Measurements from ENCODE around the gene ACOT12.
"Not testable (repeated sequence)": the region's sequence is repeated elsewhere in the genome, so short reads cannot be mapped to it uniquely, and the experiment has no call there.

ACOT12 gene

DNA sequence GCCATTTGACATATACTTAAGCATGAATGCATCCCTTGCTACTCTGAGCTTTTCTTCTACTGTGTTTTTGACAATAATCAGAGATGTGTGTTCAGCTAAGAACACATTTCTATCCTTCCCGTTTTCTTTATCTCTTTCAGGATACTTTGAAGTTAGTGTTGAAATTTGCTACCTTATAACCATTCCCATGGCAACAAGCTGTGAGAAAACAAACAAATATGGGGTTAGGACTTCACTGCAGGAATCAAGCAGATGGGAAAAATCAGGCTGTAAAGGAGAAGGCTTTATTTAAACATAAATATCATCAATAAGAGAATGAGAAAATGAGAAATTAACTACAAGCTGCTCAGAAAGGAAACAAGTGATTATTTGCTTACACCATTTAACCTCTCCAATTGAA, 57.4 kb downstream of the ACOT12 start:
- no peak for DNase-seq

DNA sequence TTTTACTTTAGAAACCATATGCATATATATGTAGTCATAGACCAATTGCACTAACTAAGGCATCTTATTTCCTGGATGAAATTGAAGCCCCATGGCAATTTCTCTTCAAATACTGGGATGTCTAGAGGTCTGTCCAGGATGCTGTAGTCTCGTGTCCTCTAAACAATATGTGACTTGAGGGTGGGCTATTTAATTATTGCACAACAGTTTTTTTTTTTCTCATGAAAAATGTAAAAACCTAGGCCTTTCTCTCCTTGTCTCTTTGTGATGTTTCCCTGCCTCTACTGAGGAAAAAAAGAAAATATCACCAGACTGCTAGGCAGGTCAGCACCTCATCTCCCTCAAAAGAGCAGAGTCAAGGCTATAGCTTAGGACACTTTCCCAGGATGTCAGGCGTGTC, 58.0 kb downstream of the ACOT12 start:
- no peak for DNase-seq

DNA sequence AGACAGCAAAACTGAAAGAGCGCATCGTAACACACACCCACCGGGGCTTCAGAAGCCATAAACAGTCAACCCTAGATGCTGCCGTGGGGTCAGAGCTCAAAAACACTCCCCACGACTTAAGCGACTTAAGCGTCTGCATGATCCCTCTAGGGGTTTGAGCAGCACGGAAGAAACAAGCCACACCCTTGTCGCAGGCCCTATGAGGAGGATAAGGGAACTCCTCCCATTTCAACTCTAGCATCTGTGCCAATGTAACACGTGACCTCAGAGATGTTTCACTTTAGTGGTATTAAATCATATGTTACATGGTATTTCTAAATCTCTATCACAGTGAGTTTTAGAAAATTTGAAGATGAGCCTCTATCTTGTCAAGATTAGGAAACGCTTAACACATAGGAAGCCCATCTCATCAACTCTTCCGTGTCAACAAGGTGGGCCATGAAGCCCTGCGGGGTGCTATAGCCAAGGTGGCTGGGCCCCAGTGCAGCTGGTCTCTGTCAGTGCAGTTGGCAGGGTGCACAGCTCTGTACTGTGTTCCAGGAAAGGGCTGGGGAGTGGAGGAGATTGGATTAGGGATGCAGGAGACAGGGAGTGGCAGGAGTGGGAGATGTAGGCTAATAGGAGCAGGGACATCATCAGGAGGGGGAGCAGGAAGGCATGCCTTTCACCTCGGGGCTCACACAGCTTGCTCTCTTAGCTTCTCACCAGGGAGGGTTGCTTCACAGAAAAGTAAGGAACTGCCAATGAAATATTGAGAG, 59.5 kb downstream of the ACOT12 start:
- no peak for DNase-seq

DNA sequence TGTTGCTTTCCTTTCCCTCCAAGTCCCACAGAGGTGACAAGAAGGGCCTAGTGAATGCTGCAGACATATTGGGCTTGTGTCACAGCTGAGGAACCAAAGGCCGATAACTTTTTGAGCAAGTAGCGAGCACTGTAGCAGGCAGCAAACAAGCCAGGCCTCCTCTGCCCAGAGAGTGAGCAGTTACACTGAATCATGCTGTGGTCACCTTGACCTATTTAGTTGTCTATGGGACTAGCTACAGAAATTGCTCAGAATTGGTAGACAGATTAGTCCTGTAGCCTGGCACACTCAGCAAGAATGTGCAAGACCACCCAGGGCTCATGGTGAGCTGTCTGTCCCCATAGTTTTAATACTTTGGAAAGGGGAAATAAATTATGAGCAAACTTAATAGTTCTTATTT, 67.4 kb downstream of the ACOT12 start:
- no peak for DNase-seq

DNA sequence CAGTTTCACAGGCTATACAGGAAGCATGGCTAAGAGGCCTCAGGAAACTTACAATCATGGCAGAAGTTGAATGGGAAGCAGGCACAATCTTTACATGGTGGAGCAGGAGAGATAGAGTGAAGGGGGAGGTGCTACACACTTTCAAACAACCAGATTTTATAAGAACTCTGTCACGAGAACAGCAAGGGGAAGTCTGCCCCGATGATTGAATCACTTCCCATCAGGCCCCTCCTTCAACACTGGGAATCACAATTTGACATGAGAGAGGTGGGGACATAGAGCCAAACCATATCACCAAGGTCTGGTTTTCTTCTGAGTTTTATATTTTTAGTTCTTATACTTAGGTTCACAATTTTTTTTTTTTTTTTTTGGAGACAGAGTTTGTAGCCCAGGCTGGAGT, 76.4 kb downstream of the ACOT12 start:
- DNase-seq: no peak

DNA sequence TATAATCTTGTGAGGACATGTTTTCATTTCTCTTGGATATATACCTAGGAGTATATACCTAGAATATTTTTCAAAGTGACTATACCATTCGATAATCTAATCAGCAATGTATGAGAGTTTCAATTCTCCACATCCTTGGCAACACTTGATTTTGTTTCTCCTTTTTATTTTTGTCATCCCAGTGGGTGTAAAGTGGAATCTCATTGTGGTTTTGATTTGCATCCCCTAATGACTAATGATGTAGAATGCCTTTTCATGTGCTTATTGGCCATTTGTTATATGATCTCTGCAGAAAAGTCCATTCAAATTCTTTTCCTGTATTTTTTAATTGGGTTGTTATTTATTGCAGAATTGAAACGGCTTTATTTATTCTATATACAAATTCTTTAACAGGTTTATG, 77.4 kb downstream of the ACOT12 start:
- DNase-seq: no peak

DNA sequence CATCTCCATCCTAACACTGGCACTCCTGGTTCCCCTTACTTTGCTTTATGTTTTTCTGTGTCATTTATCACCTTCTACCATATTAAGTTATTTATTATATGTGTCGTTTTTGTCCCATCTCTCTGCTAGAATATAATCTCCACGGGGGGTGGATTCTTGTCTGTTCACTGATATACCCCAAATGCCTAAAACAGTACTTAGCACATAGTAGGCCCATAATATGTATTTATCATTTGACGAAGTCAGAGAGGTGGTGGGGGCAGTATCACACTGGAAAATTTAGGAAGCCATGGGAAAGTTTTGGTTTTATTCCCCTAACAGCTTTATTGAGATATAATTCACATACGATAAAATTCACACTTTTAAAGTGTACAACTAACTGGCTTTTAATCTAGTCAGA, 78.1 kb downstream of the ACOT12 start:
- DNase-seq: no peak

DNA sequence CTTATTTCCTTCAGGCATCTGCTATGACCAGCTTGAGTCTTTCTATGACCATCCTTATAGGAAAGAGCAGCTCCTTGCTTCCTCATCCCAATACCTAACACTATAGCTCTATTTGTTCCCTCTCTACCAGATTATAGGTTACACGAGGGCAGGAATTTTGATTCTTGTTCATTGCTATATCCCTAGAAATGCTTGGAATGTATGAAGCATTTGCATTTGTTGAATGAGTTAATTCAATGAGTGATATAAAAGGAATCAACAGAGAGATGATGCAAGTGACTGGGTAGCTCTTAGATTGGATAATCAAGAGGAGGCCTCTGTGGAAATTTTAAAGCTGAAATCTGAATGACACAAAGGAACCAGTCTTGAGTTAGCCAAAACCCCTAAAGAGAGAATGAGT, 78.6 kb downstream of the ACOT12 start:
- peak; percentile 79 for DNase-seq

DNA sequence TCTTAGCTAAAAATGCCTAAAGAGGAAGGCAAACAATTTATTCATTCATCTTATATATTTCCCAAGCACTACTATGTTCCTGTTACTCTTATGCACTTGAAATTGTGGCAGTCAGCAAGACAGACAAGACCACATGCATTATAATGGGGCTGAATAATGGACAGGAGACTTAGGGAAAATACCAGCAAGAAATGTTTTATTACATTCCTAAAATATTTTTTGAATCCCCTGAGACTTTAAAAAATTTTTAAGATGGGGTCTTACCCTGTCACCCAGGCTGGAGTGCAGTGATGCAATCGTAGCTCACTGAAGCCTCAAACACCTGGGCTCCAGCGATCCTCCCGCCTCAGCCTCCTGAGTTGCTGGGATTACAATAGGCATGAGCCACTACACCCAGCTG, 79.4 kb downstream of the ACOT12 start:
- peak; percentile 43 for DNase-seq

DNA sequence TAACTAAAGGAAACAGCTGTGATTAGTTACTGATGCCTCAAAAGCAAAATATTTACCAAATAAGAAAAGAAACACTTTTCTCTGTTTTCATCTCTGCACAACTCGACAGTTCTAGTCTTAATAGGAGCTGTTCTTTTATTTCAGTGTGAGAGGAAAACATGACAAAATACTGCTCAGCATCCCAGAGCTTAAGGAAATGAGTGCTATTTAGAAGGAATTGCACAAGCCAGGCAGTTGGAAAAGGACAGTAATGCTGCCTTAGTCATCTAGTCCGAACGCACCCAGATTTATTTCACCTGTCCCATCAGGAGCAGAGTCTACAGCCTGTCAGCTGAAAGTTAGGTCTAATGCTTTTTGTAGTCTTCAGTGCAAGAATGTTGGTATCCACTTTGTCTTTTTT, 80.2 kb downstream of the ACOT12 start:
- no peak for DNase-seq

DNA sequence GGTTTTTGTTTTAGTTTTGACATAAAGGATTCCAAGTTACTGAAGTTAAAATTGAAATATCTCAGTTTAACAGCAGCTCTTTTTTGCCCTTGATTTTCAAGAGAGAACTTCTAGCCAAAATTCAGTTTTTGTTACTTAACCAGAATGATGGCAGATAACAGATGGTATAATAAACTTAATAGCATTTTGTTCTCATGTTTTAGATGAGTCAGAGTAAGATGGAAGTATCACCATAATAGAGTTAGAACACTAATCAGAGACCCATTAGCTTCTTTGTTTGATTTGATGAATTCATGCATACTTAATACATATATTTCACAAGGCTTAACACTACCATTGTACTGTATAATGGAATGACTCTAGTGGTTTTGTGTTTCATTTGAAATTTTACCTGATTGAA, 80.7 kb downstream of the ACOT12 start:
- DNase-seq: no peak

DNA sequence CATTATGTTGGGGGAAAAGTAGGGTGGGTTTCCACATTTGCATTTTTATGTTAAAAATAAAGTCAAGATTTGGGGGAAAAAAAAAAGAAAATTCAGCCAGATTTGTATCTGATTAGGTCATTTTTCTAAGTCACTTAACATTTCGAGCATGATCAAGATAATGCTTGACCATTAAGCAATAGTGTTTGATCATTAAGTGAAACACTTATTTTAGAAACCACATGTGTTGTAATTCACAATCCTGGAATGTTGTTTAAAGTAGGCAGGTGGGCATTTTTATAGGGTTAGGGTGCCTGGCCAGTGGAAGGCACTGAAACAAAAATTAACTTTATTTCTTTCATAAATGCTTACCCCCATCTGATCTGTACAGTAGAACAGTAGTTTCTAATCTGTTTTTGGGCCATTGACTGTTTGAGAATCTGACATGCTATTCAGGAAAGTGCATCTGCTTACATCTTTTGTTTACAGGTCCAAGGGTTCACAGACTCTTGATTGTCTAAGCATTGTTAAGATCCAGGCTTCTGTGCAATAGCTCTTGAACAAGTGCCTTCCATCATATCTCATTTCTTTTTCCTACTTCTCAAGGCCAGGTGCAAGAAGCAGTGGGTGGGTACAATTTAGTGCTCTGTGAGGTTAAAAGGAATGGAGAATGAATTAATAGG, 83.4 kb downstream of the ACOT12 start:
- DNase-seq: no peak

DNA sequence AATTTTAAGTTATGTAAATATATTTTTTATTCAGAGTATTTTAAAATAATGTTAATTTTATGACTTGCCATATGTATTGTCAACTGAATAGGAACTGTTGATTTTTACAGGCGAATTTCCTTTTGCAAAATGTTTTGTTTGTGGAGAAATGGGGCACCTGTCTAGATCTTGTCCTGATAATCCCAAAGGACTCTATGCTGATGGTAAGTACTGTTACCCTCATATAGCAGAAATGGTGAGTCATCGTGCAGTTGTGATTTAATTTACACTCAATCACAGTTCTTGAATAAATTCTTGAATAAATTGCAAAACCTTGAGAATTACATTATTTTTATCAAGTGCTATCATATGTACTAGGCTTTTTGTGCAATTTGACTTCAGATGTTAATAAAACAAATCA, 85.1 kb downstream of the ACOT12 start:
- DNase-seq: no peak

DNA sequence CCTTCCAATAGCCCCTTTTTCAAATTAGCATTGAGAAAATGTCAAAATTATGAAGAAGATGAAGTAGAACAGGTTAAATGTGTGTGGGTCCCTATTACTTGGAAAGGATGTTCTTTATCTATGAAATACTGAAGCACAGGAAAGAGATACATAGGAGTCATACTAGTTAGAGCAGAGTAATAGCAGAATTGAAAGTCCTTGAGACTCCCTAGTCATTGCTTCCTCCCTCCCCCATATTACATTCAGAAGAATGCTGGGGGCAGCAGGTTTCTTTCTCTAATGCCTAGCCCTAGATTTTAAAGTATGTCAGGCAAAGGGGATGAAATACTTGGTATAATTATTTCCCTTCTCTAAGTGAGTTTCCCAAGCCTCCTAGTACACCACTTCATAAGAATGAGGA, 88.1 kb downstream of the ACOT12 start:
- no peak for DNase-seq

DNA sequence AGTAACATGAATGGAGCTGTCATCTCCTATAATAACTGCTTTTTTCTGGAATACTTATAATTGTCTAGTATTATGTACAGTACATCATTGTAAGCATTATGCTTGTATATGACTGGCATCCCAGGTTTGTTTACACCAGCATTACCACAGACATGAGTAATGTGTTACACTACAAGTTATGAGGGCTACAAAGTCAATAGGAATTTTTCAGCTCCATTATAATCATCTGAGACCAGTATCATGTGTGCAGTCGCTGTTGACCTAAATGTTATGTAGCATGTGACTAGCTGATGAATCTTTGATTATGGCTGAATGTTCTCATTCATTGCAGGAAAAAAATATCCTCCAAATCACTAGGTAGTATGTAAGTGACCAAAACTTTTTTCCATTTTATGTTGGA, 90.4 kb downstream of the ACOT12 start:
- DNase-seq: peak; percentile 63

DNA sequence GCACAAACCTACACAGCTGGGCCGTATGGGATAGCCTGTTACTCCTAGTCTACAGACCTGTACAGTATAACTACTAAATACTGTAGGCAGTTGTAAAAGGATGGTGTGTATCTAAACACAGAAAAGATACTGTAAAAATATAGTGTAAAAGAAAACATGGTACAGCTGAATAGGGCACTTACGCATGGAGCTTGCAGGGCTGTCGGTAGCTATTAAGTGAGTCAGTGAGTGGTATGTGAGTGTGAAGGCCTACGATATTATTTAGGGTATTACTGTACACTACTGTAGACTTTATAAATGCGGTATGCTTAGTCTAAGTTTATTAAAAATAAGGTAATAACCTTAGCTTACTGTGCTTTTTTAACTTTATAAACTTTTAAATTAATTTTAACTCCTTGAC, 91.3 kb downstream of the ACOT12 start:
- peak; percentile 27 for DNase-seq

DNA sequence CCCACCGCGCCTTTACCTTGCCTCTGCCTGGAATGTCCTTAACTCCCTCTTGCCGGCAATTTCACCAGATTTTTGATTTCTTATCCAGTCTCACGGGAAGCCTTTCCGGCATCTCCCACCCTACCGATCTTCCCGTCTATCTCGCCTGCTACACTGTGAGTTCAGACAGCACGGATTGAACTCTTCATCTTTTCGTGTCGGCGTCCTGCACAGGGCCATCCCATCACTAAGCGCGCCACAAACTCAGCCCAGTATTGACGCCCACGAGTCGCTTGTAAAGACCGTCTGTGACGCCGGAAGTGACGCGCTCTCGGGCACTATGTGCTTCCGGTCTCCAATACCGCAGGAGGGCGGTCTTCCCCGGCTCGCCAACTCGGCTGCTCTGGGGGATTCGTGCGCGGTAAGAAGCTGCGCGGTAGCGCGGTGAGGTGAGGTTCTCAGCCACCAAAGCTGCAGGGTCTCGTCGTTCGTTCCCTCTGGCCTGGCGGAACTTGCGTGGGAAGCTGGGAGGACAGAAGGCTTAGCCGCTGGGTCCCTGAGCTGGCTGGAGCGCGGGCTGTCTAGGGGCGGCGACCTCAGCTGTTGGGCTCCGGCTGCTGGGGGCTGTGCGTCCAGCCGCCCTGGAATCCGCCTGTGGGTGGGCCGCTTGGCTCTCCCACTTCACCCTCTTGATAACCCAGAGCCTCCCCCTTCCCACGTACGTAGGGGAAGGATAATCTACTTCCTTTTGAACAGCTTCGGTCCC, 92.5 kb downstream of the ACOT12 start, which contains the start of gene ZCCHC9:
ZCCHC9 (plus strand) TSS at position 317 of the 745 bp plus-strand sequence. CDS start 3,171 bp downstream, outside the sequence.
- peak; percentile 96 for DNase-seq

DNA sequence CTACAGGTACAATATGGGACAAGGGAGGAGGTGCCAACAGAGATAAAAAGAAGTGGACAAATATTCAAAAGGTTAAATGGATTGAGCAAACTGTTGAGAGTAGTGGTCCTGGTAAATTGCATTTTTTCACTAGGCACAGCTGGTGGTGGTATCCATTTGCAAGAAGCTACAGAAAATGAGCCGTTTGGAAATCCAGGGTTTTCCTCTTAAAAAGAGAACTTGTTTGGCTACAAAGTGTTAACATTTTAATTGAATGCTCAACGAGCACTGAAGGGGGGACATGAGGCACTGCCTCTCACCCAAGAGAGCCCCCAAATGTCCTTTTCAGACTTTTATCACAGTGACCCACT, 93.0 kb downstream of the ACOT12 start:
- no peak for DNase-seq

DNA sequence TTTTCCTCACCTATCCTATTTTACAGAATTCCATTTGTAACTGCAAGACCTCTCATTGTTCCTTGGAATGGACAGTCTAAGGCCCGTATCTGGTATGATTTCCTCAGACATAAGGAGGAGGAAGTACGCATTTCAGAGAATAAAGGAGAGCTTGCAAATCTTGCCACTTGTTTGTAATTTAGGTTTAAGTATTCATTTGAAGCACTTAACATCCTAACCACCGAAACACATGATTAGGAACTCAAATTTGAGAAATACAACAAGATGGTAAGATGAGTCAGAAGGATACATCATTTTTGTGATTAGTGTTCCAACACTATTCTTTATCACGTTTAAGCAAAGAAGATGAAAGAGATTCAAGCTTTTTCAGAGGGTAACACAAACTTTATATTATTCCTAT, 96.4 kb downstream of the ACOT12 start:
- no peak for DNase-seq

DNA sequence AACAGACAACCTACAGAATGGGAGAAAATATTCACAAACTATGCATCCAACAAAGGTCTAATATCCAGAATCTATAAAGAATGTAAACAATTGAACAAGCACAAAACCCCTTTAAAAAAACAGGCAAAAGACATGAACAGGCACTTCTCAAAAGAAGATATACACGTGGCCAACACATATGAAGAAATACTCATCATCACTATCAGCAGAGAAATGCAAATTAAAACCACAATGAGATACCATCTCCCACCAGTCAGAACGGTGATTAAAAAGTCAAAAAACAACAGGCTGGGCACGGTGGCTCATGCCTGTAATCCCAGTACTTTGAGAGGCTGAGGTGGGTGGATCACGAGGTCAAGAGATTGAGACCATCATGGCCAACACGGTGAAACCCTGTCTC, 99.9 kb downstream of the ACOT12 start:
- not testable (repeated sequence) for DNase-seq

DNA sequence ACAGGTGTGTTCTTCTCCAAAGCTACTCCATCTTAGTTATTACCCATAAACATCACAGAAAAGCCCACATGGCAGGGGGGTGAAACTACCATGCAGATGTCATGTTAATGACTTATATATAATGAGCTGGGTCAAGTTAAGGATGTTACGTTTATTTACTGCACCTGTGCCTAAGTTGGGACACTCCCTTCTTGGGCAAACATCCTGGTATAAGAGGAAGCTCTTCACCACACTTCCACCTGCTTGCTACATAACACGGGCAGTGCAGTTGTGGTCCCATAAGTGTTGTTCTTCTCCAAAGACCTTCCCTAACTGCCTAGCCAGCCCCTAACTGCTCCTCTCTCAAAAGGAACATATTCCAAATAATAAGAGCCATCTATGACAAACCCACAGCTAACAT, 101.8 kb downstream of the ACOT12 start:
- no peak for DNase-seq

DNA sequence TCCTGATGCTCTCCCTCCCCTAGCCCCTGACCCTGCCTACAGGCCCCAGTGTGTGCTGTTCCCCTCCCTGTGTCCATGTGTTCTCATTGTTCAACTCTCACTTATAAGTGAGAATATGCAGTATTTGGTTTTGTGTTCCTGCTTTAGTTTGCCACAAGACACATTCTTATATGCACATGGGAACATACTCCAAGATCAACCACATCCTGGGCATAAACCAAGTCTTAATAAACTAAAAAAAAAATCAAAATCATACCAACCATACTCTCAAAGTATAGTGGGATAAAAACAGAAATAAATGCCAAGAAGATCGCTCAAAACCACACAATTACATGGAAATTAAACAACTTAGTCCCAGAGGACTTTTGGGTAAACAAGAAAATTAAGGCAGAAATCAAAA, 103.8 kb downstream of the ACOT12 start:
- peak; percentile 7 for DNase-seq

DNA sequence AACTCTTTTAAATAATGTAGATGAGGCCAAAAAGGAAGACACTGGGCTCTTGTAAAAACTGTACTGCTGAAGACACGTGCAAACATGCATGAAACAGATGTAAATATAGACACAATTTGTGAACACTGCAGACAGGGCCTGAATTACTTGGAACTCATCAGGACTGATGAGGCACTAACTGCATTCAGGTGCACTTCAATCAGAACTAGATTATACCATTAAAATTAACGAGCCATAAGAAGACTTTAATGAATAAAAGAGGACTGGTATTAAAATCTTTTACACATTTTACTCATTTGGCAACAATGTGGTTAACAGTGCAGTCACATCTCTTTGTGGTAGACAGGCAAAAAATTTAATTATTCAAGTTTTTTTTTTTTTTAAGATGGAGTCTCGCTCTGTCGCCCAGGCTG, 105.9 kb downstream of the ACOT12 start:
- no peak for DNase-seq

DNA sequence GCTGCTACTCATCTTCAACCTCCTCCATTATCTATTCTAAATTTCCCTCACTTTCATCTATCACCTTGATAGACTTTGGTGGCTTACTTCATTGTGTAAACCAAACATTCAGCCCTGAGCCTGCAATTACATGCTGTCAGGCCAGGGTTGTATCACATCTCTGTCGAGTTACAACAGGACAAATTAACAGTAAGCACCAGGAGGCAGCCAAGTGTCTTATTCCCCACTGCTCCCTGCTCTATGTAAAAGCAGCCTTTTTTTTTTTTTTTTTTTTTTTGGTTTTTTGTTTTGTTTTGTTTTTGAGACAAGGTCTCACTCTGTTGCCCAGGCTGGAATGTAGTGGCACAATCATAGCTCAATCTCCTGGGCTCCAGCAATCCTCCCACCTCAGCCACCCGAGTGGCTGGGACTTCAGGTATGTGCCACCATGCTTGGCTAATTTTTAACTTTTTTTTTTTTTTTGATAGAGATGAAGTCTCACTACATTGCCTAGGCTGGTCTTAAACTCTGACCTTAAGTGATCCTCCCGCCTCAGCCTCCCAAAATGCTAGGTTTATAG, 107.8 kb downstream of the ACOT12 start:
- DNase-seq: no peak

All from fibroblast of skin of right biceps (primary cell).